ENCODE measurements around the gene IFFO2. TPM values are rescaled to one million over a fixed set of nuclear protein-coding genes. Genes with fewer than 3 reads are reported as not detected.

The IFFO2 gene
- total and polyA plus RNA-seq, 2 of the 8 experiments (the other 6 are each of a cell fraction or from before 2014, with no cell fraction given) = 6.6 to 10.4 TPM

GRCh38 chr1:18925279-18925678, 31.2 kb downstream of the IFFO2 start (continued):
- TF ChIP-seq ATF3 (IDR thresholded peaks at IDR 0.05; ENCODE audit: insufficient read depth, low read depth, low read length) = no peak
- TF ChIP-seq CHD1 (IDR thresholded peaks at IDR 0.05; ENCODE audit: low read depth, low read length) = no peak
- no peak for TF ChIP-seq RFX5 (IDR thresholded peaks at IDR 0.05; ENCODE audit: borderline replicate concordance, low read depth, low read length)
- TF ChIP-seq RAD21 (IDR thresholded peaks at IDR 0.05 in 1 of 2, conservative IDR thresholded peaks at IDR 0.05 in 1 of 2; ENCODE audit: low read depth in 2 of 2, low read length in 2 of 2) = no peak
- TF ChIP-seq EZH2 (IDR thresholded peaks at IDR 0.05; ENCODE audit: low read depth, low read length, severe bottlenecking) = no peak
- TF ChIP-seq EGR1 (IDR thresholded peaks at IDR 0.05; ENCODE audit: borderline replicate concordance, low read depth, low read length) = no peak
- no peak for TF ChIP-seq BACH1 (IDR thresholded peaks at IDR 0.05; ENCODE audit: low read length)
- TF ChIP-seq TAF7 (optimal IDR thresholded peaks at IDR 0.05; ENCODE audit: borderline replicate concordance, low read depth, low read length) = no peak
- TF ChIP-seq BCL11A (IDR thresholded peaks at IDR 0.05; ENCODE audit: low read depth in 2 of 2, low read length in 2 of 2) = no peak
